Omental fat pad (tissue), 4 donors: Measurements from ENCODE around the gene PXMP4. TPM values are rescaled to one million over a fixed set of nuclear protein-coding genes. Genes with fewer than 3 reads are reported as not detected.
"Not testable (repeated sequence)": the region's sequence is repeated elsewhere in the genome, so short reads cannot be mapped to it uniquely, and the experiment has no call there.

Experiments
- ATAC-seq: fragments of 150-250 bp; one replicate; pipeline ENCODE4 v1.9.1; 2016; ENCODE audit warnings: mild to moderate bottlenecking, moderate library complexity; ENCODE audit not compliant: low FRiP score
- DNase-seq: peaks from one replicate; pipeline ENCODE4 v3.0.0-alpha.2; 2019; ENCODE audit warnings: low spot score
- total RNA-seq, 4 donors: library from RNA; depleted of rRNA; stranded (reverse); fragments of >200 nt; gene quantifications; one replicate each; pipeline ENCODE4 v1.1.0, GENCODE V29; 2016
- TF ChIP-seq, protein P1 (sequence below), 3 donors: fragments of 450-650 bp; IDR thresholded peaks; one replicate each; pipeline ENCODE4 v1.5.1; 2016 to 2017; ENCODE audit warnings: antibody characterized with exemption in 3 of 3, mild to moderate bottlenecking in 3 of 3, moderate library complexity in 2 of 3

Gene PXMP4
- total RNA-seq, 4 donors from 2014 or later = 3.6 to 8.7 (median 4.8) TPM

DNA sequence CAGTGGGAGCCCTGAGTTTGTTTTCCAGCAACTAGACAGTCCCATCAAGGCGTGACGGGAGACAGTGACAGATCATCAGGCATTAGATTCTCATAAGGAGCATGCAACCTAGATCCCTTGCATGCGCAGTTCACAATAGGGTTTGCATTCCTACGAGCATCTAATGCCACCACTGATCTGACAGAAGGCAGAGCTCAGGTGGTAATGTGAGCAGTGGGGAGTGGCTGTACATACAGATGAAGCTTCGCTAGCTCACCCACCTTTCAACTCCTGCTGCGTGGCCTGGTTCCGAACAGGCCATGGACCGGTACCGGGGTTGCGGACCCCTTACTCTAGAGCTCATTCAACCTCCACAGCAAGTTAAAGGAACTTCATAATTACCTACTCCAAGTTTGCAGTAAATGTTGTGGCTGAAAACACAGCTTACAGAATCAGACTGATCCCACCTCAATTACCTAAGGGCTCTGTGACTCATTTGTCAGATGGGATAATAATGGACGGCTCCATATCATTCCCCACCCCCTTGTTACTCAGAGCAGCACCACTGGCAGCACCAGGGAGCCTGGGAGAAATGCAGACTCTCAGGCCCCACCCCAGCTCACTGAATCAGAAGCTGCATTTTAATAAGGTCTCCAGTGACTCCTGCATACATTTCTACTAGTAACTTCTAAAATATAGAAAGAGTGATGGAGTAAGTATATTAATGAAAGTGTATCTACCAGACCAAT lies 15.7 kb downstream of the PXMP4 start:
- TF ChIP-seq, protein P1, sequence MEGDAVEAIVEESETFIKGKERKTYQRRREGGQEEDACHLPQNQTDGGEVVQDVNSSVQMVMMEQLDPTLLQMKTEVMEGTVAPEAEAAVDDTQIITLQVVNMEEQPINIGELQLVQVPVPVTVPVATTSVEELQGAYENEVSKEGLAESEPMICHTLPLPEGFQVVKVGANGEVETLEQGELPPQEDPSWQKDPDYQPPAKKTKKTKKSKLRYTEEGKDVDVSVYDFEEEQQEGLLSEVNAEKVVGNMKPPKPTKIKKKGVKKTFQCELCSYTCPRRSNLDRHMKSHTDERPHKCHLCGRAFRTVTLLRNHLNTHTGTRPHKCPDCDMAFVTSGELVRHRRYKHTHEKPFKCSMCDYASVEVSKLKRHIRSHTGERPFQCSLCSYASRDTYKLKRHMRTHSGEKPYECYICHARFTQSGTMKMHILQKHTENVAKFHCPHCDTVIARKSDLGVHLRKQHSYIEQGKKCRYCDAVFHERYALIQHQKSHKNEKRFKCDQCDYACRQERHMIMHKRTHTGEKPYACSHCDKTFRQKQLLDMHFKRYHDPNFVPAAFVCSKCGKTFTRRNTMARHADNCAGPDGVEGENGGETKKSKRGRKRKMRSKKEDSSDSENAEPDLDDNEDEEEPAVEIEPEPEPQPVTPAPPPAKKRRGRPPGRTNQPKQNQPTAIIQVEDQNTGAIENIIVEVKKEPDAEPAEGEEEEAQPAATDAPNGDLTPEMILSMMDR (IDR thresholded peaks at IDR 0.05) = no peak
- no peak for ATAC-seq

DNA sequence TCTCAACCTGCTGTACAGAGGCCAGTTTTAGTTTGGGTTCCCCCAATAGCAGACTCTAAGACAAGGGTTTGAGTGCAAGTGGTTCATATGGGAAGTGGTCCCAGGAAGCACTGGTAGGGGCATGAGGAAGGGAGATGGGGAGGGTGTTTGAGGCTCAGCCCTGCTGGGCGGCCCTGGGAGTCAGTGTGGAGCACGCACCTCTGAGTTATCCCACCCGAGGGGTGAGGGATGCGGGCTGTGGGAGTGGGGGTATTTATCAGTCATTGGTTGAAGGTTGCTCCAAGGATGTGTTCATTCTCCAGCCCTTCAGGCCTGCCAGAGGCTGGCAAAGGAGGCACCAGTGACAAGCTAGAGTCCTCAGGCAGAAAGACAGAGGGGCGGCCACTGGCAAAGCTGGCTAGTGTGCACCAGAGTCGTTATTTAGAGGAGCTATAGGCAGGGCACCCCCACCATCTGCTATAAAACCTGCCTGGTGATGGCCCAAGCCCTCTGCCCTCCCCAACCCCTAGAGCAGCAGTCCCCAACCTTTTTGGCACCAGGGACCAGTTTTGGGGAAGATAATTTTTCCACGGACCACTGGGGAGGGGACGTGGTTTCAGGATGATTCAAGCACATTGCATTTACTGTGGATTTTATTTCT lies 16.5 kb downstream of the PXMP4 start:
- DNase-seq = no peak
- no peak for ATAC-seq
- TF ChIP-seq, protein P1 (IDR thresholded peaks at IDR 0.05) = no peak

More for the DNA sequence above, 15.7 kb downstream of the PXMP4 start:
- no peak for DNase-seq

DNA sequence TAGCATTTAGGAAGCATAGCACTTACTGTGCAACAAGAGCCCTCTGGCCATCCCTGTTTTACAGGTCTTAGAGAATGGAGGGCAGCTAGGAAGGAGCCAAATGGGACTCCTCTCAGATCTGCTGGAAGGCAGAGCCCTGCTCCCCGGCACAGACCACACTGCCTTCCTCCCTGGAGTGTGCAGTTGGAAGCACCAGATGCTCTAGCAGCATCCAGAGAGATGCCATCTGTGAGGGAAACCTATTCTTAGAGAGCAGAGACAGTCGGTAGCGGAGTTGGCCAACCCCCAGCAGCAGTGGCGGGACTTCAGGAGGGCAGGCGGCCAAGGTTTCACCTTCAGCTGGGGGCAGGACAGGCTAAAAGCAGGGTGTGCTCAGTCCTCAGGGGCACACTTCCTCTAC lies 17.2 kb downstream of the PXMP4 start:
- no peak for DNase-seq
- no peak for ATAC-seq
- TF ChIP-seq, protein P1 (IDR thresholded peaks at IDR 0.05) = no peak

DNA sequence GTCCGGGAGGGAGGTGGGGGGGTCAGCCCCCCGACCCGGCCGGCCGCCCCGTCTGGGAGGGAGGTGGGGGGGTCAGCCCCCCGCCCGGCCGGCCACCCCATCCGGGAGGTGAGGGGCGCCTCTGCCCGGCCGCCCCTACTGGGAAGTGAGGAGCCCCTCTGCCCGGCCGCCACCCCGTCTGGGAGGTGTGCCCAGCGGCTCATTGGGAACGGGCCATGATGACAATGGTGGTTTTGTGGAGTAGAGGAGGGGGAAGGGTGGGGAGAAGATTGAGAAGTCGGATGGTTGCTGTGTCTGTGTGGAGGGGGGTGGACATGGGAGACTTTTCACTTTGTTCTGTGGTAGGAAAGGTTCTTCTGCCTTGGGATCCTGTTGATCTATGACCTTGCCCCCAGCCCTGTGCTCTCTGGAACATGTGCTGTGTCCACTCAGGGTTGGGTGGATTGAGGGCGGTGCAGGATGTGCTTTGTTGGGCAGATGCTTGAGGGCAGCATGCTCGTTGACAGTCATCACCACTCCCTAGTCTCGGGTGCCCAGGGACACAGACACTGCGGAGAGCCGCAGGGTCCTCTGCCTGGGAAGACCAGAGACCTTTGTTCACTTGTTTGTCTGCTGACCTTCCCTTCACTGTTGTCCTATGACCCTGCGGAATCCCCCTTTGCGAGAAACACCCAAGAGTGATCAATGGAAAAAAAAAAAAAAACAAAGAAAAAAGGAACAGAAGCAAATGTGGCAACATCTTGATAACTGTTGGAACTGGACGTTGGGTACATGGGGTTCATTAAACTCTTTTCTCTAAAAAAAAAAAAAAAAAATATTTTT lies 18.3 kb downstream of the PXMP4 start:
- no peak for DNase-seq
- ATAC-seq = no peak
- TF ChIP-seq, protein P1 (IDR thresholded peaks at IDR 0.05) = no peak

DNA sequence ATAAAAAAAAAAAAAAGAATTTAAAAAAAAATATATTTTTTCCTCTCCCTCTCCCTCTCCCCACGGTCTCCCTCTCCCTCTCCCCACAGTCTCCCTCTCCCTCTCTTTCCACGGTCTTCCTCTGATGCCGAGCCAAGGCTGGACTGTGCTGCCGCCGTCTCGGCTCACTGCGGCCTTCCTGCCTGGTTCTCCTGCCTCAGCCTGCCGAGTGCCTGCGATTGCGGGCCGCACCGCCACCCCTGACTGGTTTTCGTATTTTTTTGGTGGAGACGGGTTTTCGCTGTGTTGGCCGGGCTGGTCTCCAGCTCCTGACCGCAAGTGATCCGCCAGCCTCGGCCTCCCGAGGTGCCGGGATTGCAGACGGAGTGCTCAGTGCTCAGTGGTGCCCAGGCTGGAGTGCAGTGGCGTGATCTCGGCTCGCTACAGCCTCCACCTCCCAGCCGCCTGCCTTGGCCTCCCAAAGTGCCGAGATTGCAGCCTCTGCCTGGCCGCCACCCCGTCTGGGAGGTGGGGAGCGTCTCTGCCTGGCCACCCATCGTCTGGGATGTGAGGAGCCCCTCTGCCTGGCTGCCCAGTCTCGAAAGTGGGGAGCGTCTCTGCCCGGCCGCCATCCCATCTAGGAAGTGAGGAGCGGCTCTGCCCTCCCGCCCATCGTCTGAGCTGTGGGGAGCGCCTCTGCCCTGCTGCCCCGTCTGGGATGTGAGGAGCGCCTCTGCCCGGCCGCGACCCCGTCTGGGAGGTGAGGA lies 19.2 kb downstream of the PXMP4 start:
- ATAC-seq, DNase-seq: not testable (repeated sequence)

DNA sequence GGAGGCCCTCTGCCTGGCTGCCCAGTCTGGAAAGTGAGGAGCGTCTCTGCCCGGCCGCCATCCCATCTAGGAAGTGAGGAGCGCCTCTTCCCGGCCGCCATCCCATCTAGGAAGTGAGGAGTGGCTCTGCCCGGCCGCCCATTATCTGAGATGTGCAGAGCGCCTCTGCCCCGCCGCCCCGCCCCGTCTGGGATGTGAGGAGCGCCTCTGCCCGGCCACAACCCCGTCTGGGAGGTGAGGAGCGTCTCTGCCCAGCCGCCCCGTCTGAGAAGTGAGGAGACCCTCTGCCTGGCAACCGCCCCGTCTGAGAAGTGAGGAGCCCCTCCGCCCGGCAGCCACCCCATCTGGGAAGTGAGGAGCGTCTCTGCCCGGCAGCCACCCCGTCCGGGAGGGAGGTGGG lies 21.1 kb downstream of the PXMP4 start:
- DNase-seq, ATAC-seq: not testable (repeated sequence)

DNA sequence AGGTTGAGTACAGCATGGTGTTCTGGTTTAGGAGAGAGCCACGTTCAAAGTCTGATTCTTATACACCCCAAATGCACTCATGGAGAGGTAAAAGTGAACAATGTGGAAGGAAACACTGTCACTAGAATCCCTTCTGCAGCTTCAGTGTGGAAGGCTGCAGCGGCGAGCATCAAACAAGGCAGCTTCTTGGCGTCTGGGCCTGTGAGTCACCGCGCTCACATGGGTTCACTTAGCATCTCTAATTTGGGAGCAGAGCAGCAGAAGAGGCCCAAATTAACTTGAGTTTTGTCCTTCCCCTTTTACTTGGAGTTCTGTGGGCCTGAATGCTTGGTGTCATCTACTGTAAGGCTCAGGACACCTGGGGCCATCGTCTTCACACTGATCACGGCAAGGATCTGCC lies 23.0 kb downstream of the PXMP4 start:
- DNase-seq (no peak), ATAC-seq (peak; percentile 9)
- TF ChIP-seq, protein P1 (IDR thresholded peaks at IDR 0.05) = no peak
